Thoracic aorta (tissue), 2 donors: Measurements from ENCODE around the gene MEGF9. TPM values are rescaled to one million over a fixed set of nuclear protein-coding genes. Genes with fewer than 3 reads are reported as not detected.
A peak's percentile ranks its signal among the peaks of the same experiment; 100 is the strongest.

Experiments used
- ATAC-seq: fragments of 150-250 bp; one replicate; pipeline ENCODE4 v1.8.0; 2017; ENCODE audit warnings: low read depth; ENCODE audit not compliant: insufficient number of reproducible peaks, low FRiP score
- DNase-seq: peaks from one replicate; pipeline ENCODE4 v3.0.0-alpha.2; 2020; ENCODE audit warnings: low spot score
- H3K27ac ChIP-seq, 2 donors: fragments of 200-600 bp; sonication (generic); 1 replicate in 1 of 2; 2 replicates in 1 of 2; pipeline ENCODE4 v1.5.1; 2016; ENCODE audit warnings: mild to moderate bottlenecking in 2 of 2, moderate library complexity in 2 of 2
- H3K27me3 ChIP-seq: fragments of 200-600 bp; sonication (generic); replicated peaks from 2 replicates; pipeline ENCODE4 v1.6.0; 2016; ENCODE audit warnings: mild to moderate bottlenecking; ENCODE audit not compliant: insufficient read depth
- H3K36me3 ChIP-seq: fragments of 200-600 bp; sonication (generic); one replicate; pipeline ENCODE4 v1.5.1; 2016
- H3K4me1 ChIP-seq, 2 donors: fragments of 200-600 bp; sonication (generic); 1 replicate in 1 of 2; 2 replicates in 1 of 2; pipeline versions ENCODE4 v1.5.1 to v1.6.0; 2016; ENCODE audit warnings: low read depth in 2 of 2, mild to moderate bottlenecking in 1 of 2; ENCODE audit not compliant: control insufficient read depth in 1 of 2
- H3K4me3 ChIP-seq: fragments of 200-600 bp; sonication (generic); 2 replicates; pipeline ENCODE4 v1.5.1; 2016; ENCODE audit warnings: mild to moderate bottlenecking
- H3K9me3 ChIP-seq: fragments of 200-600 bp; sonication (generic); 2 replicates; pipeline ENCODE4 v1.5.1; 2016
- CTCF ChIP-seq: fragments of 200-600 bp; sonication (generic); IDR thresholded peaks from one replicate; pipeline ENCODE4 v1.5.1; 2019; ENCODE audit warnings: antibody characterized with exemption
- total RNA-seq, 2 donors: library from RNA; depleted of rRNA; stranded (reverse); fragments of >200 nt; gene quantifications; one replicate each; pipeline versions ENCODE4 v1.1.0 to v1.2.3, GENCODE V29; 2016

MEGF9 gene
- total RNA-seq, 2 donors from 2014 or later: 19.2 to 27.3 TPM

GRCh38 chr9:120740132-120740531, 25.9 kb upstream of the MEGF9 start:
- ATAC-seq: no peak

GRCh38 chr9:120737416-120738165, 23.3 kb upstream of the MEGF9 start:
- Histone ChIP-seq H3K4me3 (no peak overlapping the region), H3K9me3 (no peaks in the 10 kb centered on the region), H3K36me3 (no peaks in the 10 kb centered on the region), H3K27me3 (no peaks in the 10 kb centered on the region), H3K4me1 (peaks cover 22 to 37% of the 10 kb centered on the region in 2 donors), H3K27ac (no peak overlapping the region)
- TF ChIP-seq CTCF: no peak
- no peak for ATAC-seq
- no peak for DNase-seq

More at GRCh38 chr9:120740132-120740531, 25.9 kb upstream of the MEGF9 start:
- no peak for TF ChIP-seq CTCF
- Histone ChIP-seq H3K4me3 (no peak overlapping the region), H3K9me3 (no peaks in the 10 kb centered on the region), H3K27me3 (no peaks in the 10 kb centered on the region), H3K27ac (no peak overlapping the region), H3K36me3 (no peaks in the 10 kb centered on the region), H3K4me1 (peaks cover 7 to 12% of the 10 kb centered on the region in 2 donors)
- no peak for DNase-seq

DNA sequence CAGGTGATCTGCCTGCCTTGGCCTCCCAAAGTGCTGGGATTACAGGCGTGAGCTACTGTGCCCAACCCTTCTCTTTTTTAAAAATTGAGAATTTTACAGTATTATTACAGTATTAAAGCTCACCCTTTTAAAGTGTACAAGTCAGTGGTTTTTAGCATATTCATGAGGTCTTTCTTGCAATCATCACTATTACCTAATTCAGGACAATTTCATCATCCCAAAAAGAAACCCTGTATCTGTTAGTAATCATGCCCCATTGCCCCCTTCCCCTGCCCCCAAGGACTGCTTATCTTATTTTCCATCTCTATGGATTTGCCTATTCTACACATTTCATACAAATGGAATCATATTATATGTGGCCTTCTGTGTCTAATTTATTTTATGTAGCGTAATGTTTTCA, 22.6 kb upstream of the MEGF9 start:
- H3K4me3 ChIP-seq: no peak overlapping the region
- H3K27ac ChIP-seq: no peak overlapping the region
- TF ChIP-seq CTCF: no peak
- H3K27me3 ChIP-seq: no peaks in the 10 kb centered on the region
- no peak for ATAC-seq
- peaks cover 28 to 44% of the 10 kb centered on the region in 2 donors for H3K4me1 ChIP-seq
- H3K9me3 ChIP-seq: no peaks in the 10 kb centered on the region
- no peaks in the 10 kb centered on the region for H3K36me3 ChIP-seq
- no peak for DNase-seq

DNA sequence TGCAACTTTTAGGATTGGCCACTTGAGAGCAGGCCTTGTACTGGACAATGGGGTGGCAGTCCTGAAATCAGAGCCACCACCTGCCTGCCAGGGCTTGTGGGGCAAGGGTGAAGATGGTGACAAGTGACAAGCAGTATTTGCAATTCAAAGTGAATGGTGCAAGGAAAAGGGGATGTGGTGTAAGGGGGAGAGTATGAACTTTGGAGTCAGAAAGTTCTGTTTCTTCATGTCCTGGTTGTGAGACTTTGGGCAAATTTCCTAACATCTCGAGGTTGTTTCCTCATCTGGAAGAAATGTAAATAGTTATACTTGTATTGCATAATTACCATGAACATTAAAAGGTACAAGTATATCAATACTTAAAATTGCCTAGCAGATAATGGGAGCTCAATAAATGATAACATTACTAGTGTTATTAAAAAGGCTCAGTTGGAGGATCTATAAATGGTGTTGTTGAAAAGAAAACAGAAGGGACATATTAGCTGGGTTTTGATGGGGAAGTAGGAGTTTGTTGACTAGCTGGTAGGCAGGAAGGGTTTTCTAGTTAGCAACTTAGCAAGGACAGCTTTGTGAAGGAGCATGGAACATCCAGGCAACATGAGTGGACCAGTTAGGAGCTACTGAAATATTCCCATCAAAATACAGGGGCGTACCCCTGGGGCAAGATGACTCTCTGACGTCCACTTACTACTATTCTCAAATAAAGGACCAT, 21.3 kb upstream of the MEGF9 start:
- Histone ChIP-seq H3K27ac (peak overlapping the region; percentile 58 to 66), H3K9me3 (no peaks in the 10 kb centered on the region), H3K27me3 (no peaks in the 10 kb centered on the region), H3K4me3 (no peak overlapping the region), H3K4me1 (peaks cover 39 to 57% of the 10 kb centered on the region in 2 donors), H3K36me3 (no peaks in the 10 kb centered on the region)
- TF ChIP-seq CTCF: no peak
- ATAC-seq (no peak), DNase-seq (no peak)

DNA sequence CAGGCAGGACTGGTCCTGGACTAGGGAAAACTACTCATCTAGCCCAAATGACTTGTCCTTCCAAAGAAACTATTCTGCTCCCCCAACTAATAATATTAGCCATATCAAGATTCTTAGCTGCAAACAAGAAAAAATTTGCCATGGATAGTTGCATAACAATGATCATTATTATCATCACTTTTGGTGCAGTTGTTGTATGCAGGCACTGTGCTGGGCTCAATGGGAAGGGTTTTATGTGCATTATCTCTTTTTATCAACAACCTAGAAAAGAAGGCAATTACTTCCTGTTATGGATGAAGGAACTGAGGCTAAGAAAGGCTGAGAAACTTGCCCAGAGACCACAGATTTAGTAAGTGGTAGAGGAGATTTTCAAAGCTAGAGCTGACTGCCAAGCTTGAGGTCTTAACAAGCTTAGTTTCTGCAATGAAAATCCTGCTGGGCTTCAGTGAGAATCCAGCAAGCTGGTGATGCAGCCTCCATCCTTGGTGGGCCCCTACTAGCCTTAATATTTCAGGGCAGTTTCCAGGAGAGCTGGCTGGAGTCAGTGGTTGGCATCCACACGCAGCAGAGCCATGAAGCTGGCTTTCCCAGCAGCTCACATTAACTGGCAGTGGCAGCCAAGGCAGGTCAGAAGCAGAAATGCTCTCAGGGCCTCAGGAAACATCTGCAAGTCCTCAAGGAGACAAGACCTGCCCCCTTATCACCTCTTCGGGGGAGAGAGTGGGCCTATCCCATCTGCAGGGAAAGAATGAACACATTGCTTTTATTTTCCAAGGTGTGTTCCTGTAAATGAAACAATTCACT, 20.5 kb upstream of the MEGF9 start:
- DNase-seq (no peak), ATAC-seq (no peak)
- peaks cover 41 to 64% of the 10 kb centered on the region in 2 donors for H3K4me1 ChIP-seq
- no peaks in the 10 kb centered on the region for H3K27me3 ChIP-seq
- no peak overlapping the region for H3K4me3 ChIP-seq
- no peaks in the 10 kb centered on the region for H3K9me3 ChIP-seq
- peak overlapping the region; percentile 58 to 66 for H3K27ac ChIP-seq
- H3K36me3 ChIP-seq: no peaks in the 10 kb centered on the region
- no peak for TF ChIP-seq CTCF
